HCT116 (cell line): ENCODE data around the gene TEPSIN.

Experiments
- FOSL1 ChIP-seq: IDR thresholded peaks from 2 replicates; pipeline ENCODE4 v1.6.1; 2012; ENCODE audit warnings: low read depth
- POLR2A ChIP-seq: IDR thresholded peaks from 2 replicates; pipeline ENCODE4 v1.7.0; 2011; ENCODE audit warnings: borderline replicate concordance; ENCODE audit not compliant: insufficient read depth, insufficient read length; ENCODE audit errors: extremely low read depth
- POLR2AphosphoS5 ChIP-seq: IDR thresholded peaks from 2 replicates; pipeline ENCODE4 v1.6.1; 2011; ENCODE audit warnings: mild to moderate bottlenecking, low read depth, low read length, moderate library complexity
- TF ChIP-seq, protein P1 (sequence below), 3 experiments: fragments of 200-600 bp in 1 of 3; sonication (generic) in 1 of 3; IDR thresholded peaks in 2 of 3; conservative IDR thresholded peaks in 1 of 3; 2 replicates each; pipeline ENCODE4 v1.5.1; 2012 to 2017; ENCODE audit warnings: low read depth in 2 of 3, low read length in 2 of 3, antibody characterized with exemption in 1 of 3, borderline replicate concordance in 1 of 3, control low read depth in 1 of 3, mild to moderate bottlenecking in 1 of 3, mixed read lengths in 1 of 3, mixed run types in 1 of 3, moderate library complexity in 1 of 3; ENCODE audit not compliant: insufficient read depth in 1 of 3

DNA sequence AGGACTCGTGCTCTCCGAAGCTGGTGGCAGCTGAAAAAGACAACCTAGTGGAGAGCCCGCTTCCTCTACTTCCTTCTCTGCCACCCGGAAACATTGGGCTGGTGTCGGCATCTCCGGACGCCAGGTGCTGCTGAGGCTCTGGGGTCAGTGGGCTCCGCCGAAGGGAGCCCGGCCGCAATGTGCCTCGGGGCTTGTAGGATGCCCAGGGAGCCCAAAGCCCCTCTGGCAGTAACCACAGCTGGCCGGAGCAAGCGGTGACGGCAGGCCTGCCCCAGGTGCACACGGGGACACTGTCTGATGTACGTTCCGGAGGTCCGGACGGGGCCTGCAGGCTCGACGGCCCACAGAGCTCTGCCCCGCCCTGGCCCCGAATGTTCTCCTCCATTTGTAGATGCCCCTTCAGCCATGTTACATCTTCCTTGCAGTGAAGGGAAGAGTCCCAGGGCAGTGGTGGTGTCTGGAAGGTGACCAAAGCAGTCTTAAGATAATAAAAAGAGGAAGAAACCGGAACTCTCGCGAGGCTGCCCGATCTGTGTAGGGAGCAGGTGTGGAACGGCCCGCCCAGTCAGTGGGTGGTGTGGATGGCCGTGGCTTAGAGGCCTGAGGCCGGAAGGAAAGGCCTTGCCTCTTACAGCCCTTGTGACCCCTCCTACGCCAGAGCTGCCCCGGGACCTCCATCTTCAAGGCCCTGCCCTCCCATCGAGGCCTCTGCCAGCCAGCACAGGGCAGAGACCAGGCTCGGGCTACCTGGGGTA lies 22.9 kb upstream of the TEPSIN start:
- TF ChIP-seq, protein P1, sequence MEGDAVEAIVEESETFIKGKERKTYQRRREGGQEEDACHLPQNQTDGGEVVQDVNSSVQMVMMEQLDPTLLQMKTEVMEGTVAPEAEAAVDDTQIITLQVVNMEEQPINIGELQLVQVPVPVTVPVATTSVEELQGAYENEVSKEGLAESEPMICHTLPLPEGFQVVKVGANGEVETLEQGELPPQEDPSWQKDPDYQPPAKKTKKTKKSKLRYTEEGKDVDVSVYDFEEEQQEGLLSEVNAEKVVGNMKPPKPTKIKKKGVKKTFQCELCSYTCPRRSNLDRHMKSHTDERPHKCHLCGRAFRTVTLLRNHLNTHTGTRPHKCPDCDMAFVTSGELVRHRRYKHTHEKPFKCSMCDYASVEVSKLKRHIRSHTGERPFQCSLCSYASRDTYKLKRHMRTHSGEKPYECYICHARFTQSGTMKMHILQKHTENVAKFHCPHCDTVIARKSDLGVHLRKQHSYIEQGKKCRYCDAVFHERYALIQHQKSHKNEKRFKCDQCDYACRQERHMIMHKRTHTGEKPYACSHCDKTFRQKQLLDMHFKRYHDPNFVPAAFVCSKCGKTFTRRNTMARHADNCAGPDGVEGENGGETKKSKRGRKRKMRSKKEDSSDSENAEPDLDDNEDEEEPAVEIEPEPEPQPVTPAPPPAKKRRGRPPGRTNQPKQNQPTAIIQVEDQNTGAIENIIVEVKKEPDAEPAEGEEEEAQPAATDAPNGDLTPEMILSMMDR (IDR thresholded peaks at IDR 0.05 in 2 of 3, conservative IDR thresholded peaks at IDR 0.05 in 1 of 3; ENCODE audit: borderline replicate concordance in 1 of 3, insufficient read depth in 1 of 3, low read depth in 2 of 3, low read length in 2 of 3), result no peak
- TF ChIP-seq POLR2A, result no peak
- no peak for TF ChIP-seq POLR2AphosphoS5
- TF ChIP-seq FOSL1, result no peak
